Stimulated activated naive CD8-positive, alpha-beta T cell treated with anti-CD3 and anti-CD28 coated beads, Interleukin-15, amount 100 ng/mL, for 72 hours (primary cell): ENCODE data around the gene PDK2.

Experiments used
- ATAC-seq: fragments of 150-1000 bp; cut with Tn5 transposase; 2 replicates; pipeline ENCODE4 v1.10.0; 2021; ENCODE audit warnings: mild to moderate bottlenecking, moderate library complexity
- DNase-seq, 2 donors: peaks; one replicate each; pipeline ENCODE4 v3.0.0; 2021 to 2022
- H3K27ac Mint-ChIP-seq, 2 donors: one replicate each; pipeline ENCODE4 v1.8.0; 2022; ENCODE audit warnings: mild to moderate bottlenecking in 2 of 2, mixed read lengths in 2 of 2, moderate library complexity in 2 of 2
- H3K27me3 Mint-ChIP-seq: one replicate; pipeline ENCODE4 v1.8.0; 2022; ENCODE audit warnings: mixed read lengths
- H3K4me1 Mint-ChIP-seq: one replicate; pipeline ENCODE4 v1.8.0; 2022; ENCODE audit warnings: mild to moderate bottlenecking, mixed read lengths
- H3K4me3 Mint-ChIP-seq, 2 donors: one replicate each; pipeline ENCODE4 v1.8.0; 2022; ENCODE audit warnings: mild to moderate bottlenecking in 2 of 2, mixed read lengths in 2 of 2, moderate library complexity in 1 of 2
- H3K9me3 Mint-ChIP-seq, 2 donors: one replicate each; pipeline ENCODE4 v1.8.0; 2022; ENCODE audit warnings: mixed read lengths in 2 of 2

Gene PDK2

GRCh38 chr17:50139185-50139783, 44.1 kb downstream of the PDK2 start:
- H3K27me3 Mint-ChIP-seq, result no peaks in the 10 kb centered on the region
- H3K27ac Mint-ChIP-seq, result peak overlapping the region in 1 of 2 donors; percentile 74
- H3K4me1 Mint-ChIP-seq, result peaks cover 67% of the 10 kb centered on the region
- H3K9me3 Mint-ChIP-seq, result no peaks in the 10 kb centered on the region
- H3K4me3 Mint-ChIP-seq, result peak overlapping the region in 1 of 2 donors; percentile 17
- no peak for DNase-seq
- no peak for ATAC-seq

- Mint-ChIP-seq H3K27ac (peak overlapping the region; percentile 53 to 74), H3K4me1 (peaks cover 76% of the 10 kb centered on the region), H3K4me3 (peak overlapping the region; percentile 70 to 77), H3K27me3 (no peaks in the 10 kb centered on the region), H3K9me3 (no peaks in the 10 kb centered on the region)
- ATAC-seq (peak; percentile 85), DNase-seq (peak; percentile 79 to 80)
These were observed 45.1 kb downstream of the PDK2 start for GRCh38 chr17:50139950-50140885.

- Mint-ChIP-seq H3K4me3 (peak overlapping the region; percentile 70 to 77), H3K27ac (peak overlapping the region in 1 of 2 donors; percentile 85)
- DNase-seq, result no peak
These were observed 46.0 kb downstream of the PDK2 start for GRCh38 chr17:50141026-50141744.

GRCh38 chr17:50141745-50142110, 46.6 kb downstream of the PDK2 start:
- peaks cover 86% of the 10 kb centered on the region for H3K4me1 Mint-ChIP-seq
- ATAC-seq, result peak; percentile 21
- H3K9me3 Mint-ChIP-seq, result no peaks in the 10 kb centered on the region
- DNase-seq, result no peak
- H3K27me3 Mint-ChIP-seq, result no peaks in the 10 kb centered on the region
- H3K4me3 Mint-ChIP-seq, result peak overlapping the region; percentile 59 to 68
- peak overlapping the region in 1 of 2 donors; percentile 85 for H3K27ac Mint-ChIP-seq

More at GRCh38 chr17:50141026-50141744, 46.0 kb downstream of the PDK2 start:
- H3K4me1 Mint-ChIP-seq, result peaks cover 86% of the 10 kb centered on the region
- no peaks in the 10 kb centered on the region for H3K27me3 Mint-ChIP-seq
- H3K9me3 Mint-ChIP-seq, result no peaks in the 10 kb centered on the region
- no peak for ATAC-seq

- H3K9me3 Mint-ChIP-seq, result no peaks in the 10 kb centered on the region
- no peak overlapping the region for H3K27ac Mint-ChIP-seq
- peaks cover 83% of the 10 kb centered on the region for H3K4me1 Mint-ChIP-seq
- H3K27me3 Mint-ChIP-seq, result no peaks in the 10 kb centered on the region
- ATAC-seq (no peak), DNase-seq (no peak)
- H3K4me3 Mint-ChIP-seq, result no peak overlapping the region
These were observed 48.5 kb downstream of the PDK2 start for GRCh38 chr17:50143461-50144176.

- Mint-ChIP-seq H3K27me3 (no peaks in the 10 kb centered on the region), H3K9me3 (no peaks in the 10 kb centered on the region)
- no peak for ATAC-seq
These were observed 49.2 kb downstream of the PDK2 start for GRCh38 chr17:50144355-50144754.

GRCh38 chr17:50144845-50145531, 49.8 kb downstream of the PDK2 start:
- Mint-ChIP-seq H3K4me1 (peaks cover 76% of the 10 kb centered on the region), H3K4me3 (peak overlapping the region; percentile 57 to 86), H3K27me3 (no peaks in the 10 kb centered on the region), H3K27ac (peak overlapping the region; percentile 68 to 87), H3K9me3 (no peaks in the 10 kb centered on the region)
- ATAC-seq, result no peak
- no peak for DNase-seq

More at GRCh38 chr17:50144355-50144754, 49.2 kb downstream of the PDK2 start:
- Mint-ChIP-seq H3K4me3 (no peak overlapping the region), H3K27ac (peak overlapping the region in 1 of 2 donors; percentile 68), H3K4me1 (peaks cover 82% of the 10 kb centered on the region)
- DNase-seq, result no peak

GRCh38 chr17:50145532-50146229, 50.5 kb downstream of the PDK2 start:
- no peak for ATAC-seq
- no peaks in the 10 kb centered on the region for H3K27me3 Mint-ChIP-seq
- H3K4me1 Mint-ChIP-seq, result peaks cover 69% of the 10 kb centered on the region
- H3K4me3 Mint-ChIP-seq, result peak overlapping the region; percentile 57 to 86
- no peaks in the 10 kb centered on the region for H3K9me3 Mint-ChIP-seq
- no peak for DNase-seq
- peak overlapping the region in 1 of 2 donors; percentile 87 for H3K27ac Mint-ChIP-seq

GRCh38 chr17:50146230-50146926, 51.2 kb downstream of the PDK2 start:
- no peak for ATAC-seq
- Mint-ChIP-seq H3K27me3 (no peaks in the 10 kb centered on the region), H3K9me3 (no peaks in the 10 kb centered on the region), H3K4me1 (peaks cover 63% of the 10 kb centered on the region), H3K27ac (no peak overlapping the region), H3K4me3 (peak overlapping the region; percentile 86 to 98)
- no peak for DNase-seq

- Mint-ChIP-seq H3K4me1 (peaks cover 63% of the 10 kb centered on the region), H3K27ac (peak overlapping the region; percentile 89 to 97), H3K27me3 (no peaks in the 10 kb centered on the region), H3K4me3 (peak overlapping the region; percentile 86 to 98), H3K9me3 (no peaks in the 10 kb centered on the region)
- ATAC-seq (no peak), DNase-seq (no peak)
These were observed 51.9 kb downstream of the PDK2 start for GRCh38 chr17:50146927-50147665.

GRCh38 chr17:50147841-50148225, 52.7 kb downstream of the PDK2 start:
- Mint-ChIP-seq H3K4me3 (peak overlapping the region; percentile 86 to 98), H3K27ac (peak overlapping the region; percentile 53 to 95), H3K9me3 (no peaks in the 10 kb centered on the region), H3K27me3 (no peaks in the 10 kb centered on the region), H3K4me1 (peaks cover 63% of the 10 kb centered on the region)
- ATAC-seq (no peak), DNase-seq (no peak)

GRCh38 chr17:50148226-50149090, 53.3 kb downstream of the PDK2 start:
- DNase-seq, result peak; percentile 51 to 90
- Mint-ChIP-seq H3K27me3 (no peaks in the 10 kb centered on the region), H3K4me1 (peaks cover 61% of the 10 kb centered on the region), H3K4me3 (peak overlapping the region; percentile 86 to 98), H3K27ac (peak overlapping the region; percentile 84 to 95), H3K9me3 (no peaks in the 10 kb centered on the region)
- peak; percentile 58 for ATAC-seq
